Esophagus squamous epithelium (tissue), 4 donors: ENCODE measurements around the gene GLIPR2.

Experiments used
- CTCF ChIP-seq, 6 experiments: fragments of 450-650 bp in 4 of 6; fragments of 200-600 bp in 2 of 6; sonication (generic) in 2 of 6; IDR thresholded peaks; one replicate each; pipeline ENCODE4 v1.5.1; 2016 to 2019; ENCODE audit warnings: antibody characterized with exemption in 6 of 6, mild to moderate bottlenecking in 4 of 6, moderate library complexity in 4 of 6
- POLR2A ChIP-seq, 4 donors: fragments of 450-650 bp; IDR thresholded peaks; one replicate each; pipeline ENCODE4 v1.6.1; 2017; ENCODE audit warnings: antibody characterized with exemption in 4 of 4, mild to moderate bottlenecking in 4 of 4, moderate library complexity in 3 of 4

GRCh38 chr9:36158917-36159316, 22.4 kb downstream of the GLIPR2 start:
- TF ChIP-seq CTCF (IDR thresholded peaks at IDR 0.05) = no peak
- TF ChIP-seq POLR2A (IDR thresholded peaks at IDR 0.05) = no peak
